Stomach (tissue), 9 donors: ENCODE measurements around the gene BFAR. TPM values are rescaled to one million over a fixed set of nuclear protein-coding genes. Genes with fewer than 3 reads are reported as not detected.

Experiments used
- DNase-seq, 2 donors: peaks; one replicate each; pipeline versions ENCODE4 v3.0.0 to v3.0.0-alpha.2; 2013 to 2019
- H3K27ac ChIP-seq, 5 donors: fragments of 200-600 bp in 4 of 5; sonication (generic) in 4 of 5; one replicate each; pipeline ENCODE4 v1.5.1; 2013 to 2019; ENCODE audit warnings: mild to moderate bottlenecking in 1 of 5, moderate library complexity in 1 of 5
- H3K27me3 ChIP-seq, 3 donors: fragments of 200-600 bp; sonication (generic); one replicate each; pipeline ENCODE4 v1.5.1; 2017 to 2019; ENCODE audit warnings: mixed run types in 1 of 3
- H3K36me3 ChIP-seq, 4 donors: fragments of 200-600 bp; sonication (generic); 1 replicate in 3 of 4; 2 replicates in 1 of 4; pipeline ENCODE4 v1.5.1; 2016 to 2019
- H3K4me1 ChIP-seq, 4 donors: fragments of 200-600 bp; sonication (generic); one replicate each; pipeline ENCODE4 v1.5.1; 2016 to 2019
- H3K4me3 ChIP-seq, 4 donors: fragments of 200-600 bp; sonication (generic) in 3 of 4; one replicate each; pipeline ENCODE4 v1.5.1; 2016 to 2019; ENCODE audit warnings: mild to moderate bottlenecking in 1 of 4
- H3K9me3 ChIP-seq, 4 donors: fragments of 200-600 bp; sonication (generic); one replicate each; pipeline ENCODE4 v1.5.1; 2016 to 2019
- CTCF ChIP-seq, 7 experiments: fragments of 450-650 bp in 4 of 7; fragments of 200-600 bp in 3 of 7; sonication (generic) in 3 of 7; IDR thresholded peaks; one replicate each; pipeline ENCODE4 v1.5.1; 2016 to 2019; ENCODE audit warnings: antibody characterized with exemption in 7 of 7, control low read depth in 2 of 7, mild to moderate bottlenecking in 1 of 7
- EP300 ChIP-seq: sonication (generic); formaldehyde crosslinking; IDR thresholded peaks from one replicate; pipeline ENCODE4 v1.6.1; 2017; ENCODE audit warnings: antibody characterized with exemption
- POLR2A ChIP-seq, 4 donors: fragments of 450-650 bp; IDR thresholded peaks; one replicate each; pipeline ENCODE4 v1.6.1; 2016; ENCODE audit warnings: antibody characterized with exemption in 4 of 4, control low read depth in 2 of 4, mild to moderate bottlenecking in 1 of 4, moderate library complexity in 1 of 4
- POLR2AphosphoS5 ChIP-seq, 3 donors: sonication (generic); formaldehyde crosslinking; IDR thresholded peaks; one replicate each; pipeline ENCODE4 v1.6.1; 2016; ENCODE audit warnings: antibody characterized with exemption in 3 of 3
- WGBS, 5 donors: extraction: QIAGEN DNeasy Blood & Tissue Kit in 3 of 5; methylation state at CpG; one replicate each; pipeline versions ENCODE4 v1.1.5 to v1.1.7; 2013 to 2018; 5-methylcytosine and 5-hydroxymethylcytosine counted together
- intact Hi-C: fragments of 100-400 bp; cut with DNase I; formaldehyde crosslinking; loops from one replicate; pipeline ENCODE4 v1.15.1; 2023; ENCODE audit warnings: low total_unique reads
- polyA plus RNA-seq, 3 donors: library from polyadenylated mRNA; stranded (reverse); fragments of 200-250 nt; gene quantifications; one replicate each; pipeline ENCODE4 v1.2.3, GENCODE V29; 2013
- total RNA-seq, 5 donors: library from RNA; depleted of rRNA; stranded (reverse); fragments of >200 nt; gene quantifications; one replicate each; pipeline versions ENCODE4 v1.1.0 to v1.2.3, GENCODE V29; 2014 to 2016
- donor health status: healthy with polysubstance abuse.
- donor health status: Bipolar disorder and iron deficiency.
- donor health status: healthy.

The BFAR gene
- total and polyA plus RNA-seq, 8 donors, result 18.2 to 113 (median 44.0) TPM

GRCh38 chr16:14669776-14670175 lies 37.0 kb downstream of the BFAR start:
- no peaks in the 10 kb centered on the region for H3K27me3 ChIP-seq
- TF ChIP-seq EP300, result no peak
- peak in 2 of 3 donors; percentile 48 to 93 for TF ChIP-seq POLR2AphosphoS5 (IDR thresholded peaks at IDR 0.05)
- TF ChIP-seq CTCF (IDR thresholded peaks at IDR 0.05), result peak in 3 of 7 experiments; percentile 10 to 35 (median 18)
- H3K36me3 ChIP-seq, result peaks cover 33 to 49% (median 45%) of the 10 kb centered on the region in 4 donors
- peaks cover 0 to 35% (median 25%) of the 10 kb centered on the region in 4 donors for H3K4me1 ChIP-seq
- 29 to 65% (median 49%) methylated on average over 4 of the region's 4 CpGs for WGBS, 5 donors
- peak overlapping the region; percentile 1 to 82 (median 65) for H3K27ac ChIP-seq
- H3K9me3 ChIP-seq, result no peaks in the 10 kb centered on the region
- peak; percentile 60 to 91 for DNase-seq
- H3K4me3 ChIP-seq, result no peak overlapping the region
- intact Hi-C loops, result no loop called here

GRCh38 chr16:14672403-14672971 lies 39.7 kb downstream of the BFAR start:
- H3K4me1 ChIP-seq, result peaks cover 0 to 35% (median 25%) of the 10 kb centered on the region in 4 donors
- no peak overlapping the region for H3K4me3 ChIP-seq
- 23 to 54% (median 26%) methylated on average over 7 of the region's 7 CpGs for WGBS, 5 donors
- peak overlapping the region; percentile 67 to 86 (median 76) for H3K27ac ChIP-seq
- DNase-seq, result peak; percentile 26 to 53
- peaks cover 6 to 22% (median 18%) of the 10 kb centered on the region in 4 donors for H3K36me3 ChIP-seq
- no peaks in the 10 kb centered on the region for H3K9me3 ChIP-seq
- TF ChIP-seq EP300 (no peak), POLR2AphosphoS5 (IDR thresholded peaks at IDR 0.05) (peak in 2 of 3 donors; percentile 67 to 83)
- H3K27me3 ChIP-seq, result no peaks in the 10 kb centered on the region
- intact Hi-C loops, result no loop called here

GRCh38 chr16:14676633-14677032 lies 43.9 kb downstream of the BFAR start:
- intact Hi-C loops, result no loop called here
- no peaks in the 10 kb centered on the region for H3K9me3 ChIP-seq
- peaks cover 0 to 16% (median 15%) of the 10 kb centered on the region in 4 donors for H3K4me1 ChIP-seq
- H3K27ac ChIP-seq, result no peak overlapping the region
- H3K4me3 ChIP-seq, result no peak overlapping the region
- peaks cover 0 to 5% (median 0%) of the 10 kb centered on the region in 3 donors for H3K27me3 ChIP-seq
- TF ChIP-seq POLR2AphosphoS5 (IDR thresholded peaks at IDR 0.05) (no peak), CTCF (IDR thresholded peaks at IDR 0.05) (no peak), POLR2A (IDR thresholded peaks at IDR 0.05) (no peak), EP300 (no peak)
- H3K36me3 ChIP-seq, result no peaks in the 10 kb centered on the region
- WGBS, 5 donors, result 88 to 95% (median 91%) methylated on average over 3 of the region's 3 CpGs
- no peak for DNase-seq

- H3K4me3 ChIP-seq, result no peak overlapping the region
- no peaks in the 10 kb centered on the region for H3K9me3 ChIP-seq
- 93 to 96% (median 95%) methylated on average over 5 of the region's 5 CpGs for WGBS, 5 donors
- no peak overlapping the region for H3K27ac ChIP-seq
- intact Hi-C loops, result no loop called here
- H3K36me3 ChIP-seq, result no peaks in the 10 kb centered on the region
- peaks cover 0 to 5% (median 0%) of the 10 kb centered on the region in 3 donors for H3K27me3 ChIP-seq
- DNase-seq, result no peak
- H3K4me1 ChIP-seq, result peaks cover 0 to 9% (median 8%) of the 10 kb centered on the region in 4 donors
- no peak for TF ChIP-seq POLR2A (IDR thresholded peaks at IDR 0.05)
- TF ChIP-seq CTCF (IDR thresholded peaks at IDR 0.05), result no peak
- TF ChIP-seq POLR2AphosphoS5 (IDR thresholded peaks at IDR 0.05), result no peak
- no peak for TF ChIP-seq EP300
Measured at GRCh38 chr16:14677627-14678026, 44.9 kb downstream of the BFAR start.
